Panc1 (cell line): Measurements from ENCODE around the gene TADA2B. TPM values are rescaled to one million over a fixed set of nuclear protein-coding genes. Genes with fewer than 3 reads are reported as not detected.

Experiments
- ATAC-seq: fragments of 200-7000 bp; cut with Tn5 transposase; 2 replicates; pipeline ENCODE4 v1.9.1; 2020; ENCODE audit warnings: mild to moderate bottlenecking, moderate library complexity
- BruUV-seq: library from RNA; stranded (reverse); fragments of 400-500 nt; replicated peaks from 2 replicates; lab custom pipeline; 2021; lab: Mats Ljungman, UMichigan
- CTCF ChIA-PET: fragments of 300-600 bp; sonication (Branson Sonifier 250); formaldehyde crosslinking; loops from one replicate; lab custom pipeline; 2022; ENCODE audit warnings: antibody characterized with exemption; lab: Charles Lee
- POLR2A ChIA-PET: fragments of 300-600 bp; sonication (Branson Sonifier 250); formaldehyde crosslinking; loops from one replicate; lab custom pipeline; 2022; ENCODE audit warnings: antibody characterized with exemption; lab: Charles Lee
- DNase-seq: peaks from one replicate; pipeline ENCODE4 v3.0.0-alpha.2; 2010; ENCODE audit warnings: low read depth, low spot score
- H3K27ac ChIP-seq: 2 replicates; pipeline ENCODE4 v1.5.1; 2011; ENCODE audit warnings: mild to moderate bottlenecking, low read length, inconsistent platforms
- H3K27me3 ChIP-seq: fragments of 200-500 bp; sonication (Bioruptor generic); 2 replicates; pipeline ENCODE4 v1.6.0; 2014; ENCODE audit warnings: low read length, inconsistent platforms; ENCODE audit not compliant: control insufficient read depth, insufficient read depth
- H3K36me3 ChIP-seq: fragments of 200-500 bp; sonication (Bioruptor generic); 2 replicates; pipeline ENCODE4 v1.5.1; 2014; ENCODE audit warnings: inconsistent platforms, mild to moderate bottlenecking, low read length, moderate library complexity; ENCODE audit not compliant: control insufficient read depth, insufficient read depth
- H3K4me1 ChIP-seq: 2 replicates; pipeline ENCODE4 v1.5.1; 2011; ENCODE audit warnings: inconsistent platforms, mild to moderate bottlenecking, low read length, moderate library complexity; ENCODE audit not compliant: control insufficient read depth, insufficient read depth
- H3K4me3 ChIP-seq, 2 experiments: 2 replicates each; pipeline ENCODE4 v1.5.1; 2011 to 2012; ENCODE audit warnings: low read depth in 2 of 2, low read length in 2 of 2, mild to moderate bottlenecking in 2 of 2, inconsistent platforms in 1 of 2, moderate library complexity in 1 of 2
- H3K9me3 ChIP-seq: fragments of 200-500 bp; sonication (Bioruptor generic); 2 replicates; pipeline ENCODE4 v1.5.1; 2014; ENCODE audit warnings: low read depth, mild to moderate bottlenecking, inconsistent platforms, low read length, moderate library complexity; ENCODE audit not compliant: control insufficient read depth, insufficient read depth
- CTCF ChIP-seq: fragments of 450-650 bp; IDR thresholded peaks from 2 replicates; pipeline ENCODE4 v1.5.1; 2017; ENCODE audit warnings: mild to moderate bottlenecking
- POLR2AphosphoS5 ChIP-seq: IDR thresholded peaks from 2 replicates; pipeline ENCODE4 v1.6.1; 2012; ENCODE audit warnings: mild to moderate bottlenecking, low read depth, low read length, moderate library complexity
- SIN3A ChIP-seq: IDR thresholded peaks from 2 replicates; pipeline ENCODE4 v1.6.1; 2012; ENCODE audit warnings: low read depth, mild to moderate bottlenecking, low read length, moderate library complexity, borderline replicate concordance; ENCODE audit not compliant: insufficient read depth
- TCF7L2 ChIP-seq: IDR thresholded peaks from 2 replicates; pipeline ENCODE4 v1.6.1; 2011; ENCODE audit warnings: mild to moderate bottlenecking, low read depth, low read length, inconsistent platforms
- in situ Hi-C: cut with HindIII; loops from 2 replicates; pipeline ENCODE4 v1.10.0; 2016; ENCODE audit warnings: low sequenced_read_pairs, low pct_unique_long_range_greater_than_20kb
- intact Hi-C: fragments of 100-400 bp; cut with micrococcal nuclease; formaldehyde crosslinking; loops from one replicate; pipeline ENCODE4 v1.10.0; 2022; ENCODE audit not compliant: unreplicated experiment
- total RNA-seq: library from RNA; stranded (reverse); gene quantifications from one replicate; pipeline ENCODE4 v1.2.1, GENCODE V29; 2021; ENCODE audit not compliant: unreplicated experiment
- TF ChIP-seq, protein P1 (sequence below), 2 experiments: IDR thresholded peaks; 2 replicates each; pipeline ENCODE4 v1.6.1; 2011 to 2012; ENCODE audit warnings: low read depth in 2 of 2, control low read depth in 1 of 2, low read length in 1 of 2, mild to moderate bottlenecking in 1 of 2, moderate library complexity in 1 of 2; ENCODE audit not compliant: insufficient read depth in 1 of 2

The TADA2B gene
- total RNA-seq, 1 experiment from 2014 or later: 17.6 TPM

DNA sequence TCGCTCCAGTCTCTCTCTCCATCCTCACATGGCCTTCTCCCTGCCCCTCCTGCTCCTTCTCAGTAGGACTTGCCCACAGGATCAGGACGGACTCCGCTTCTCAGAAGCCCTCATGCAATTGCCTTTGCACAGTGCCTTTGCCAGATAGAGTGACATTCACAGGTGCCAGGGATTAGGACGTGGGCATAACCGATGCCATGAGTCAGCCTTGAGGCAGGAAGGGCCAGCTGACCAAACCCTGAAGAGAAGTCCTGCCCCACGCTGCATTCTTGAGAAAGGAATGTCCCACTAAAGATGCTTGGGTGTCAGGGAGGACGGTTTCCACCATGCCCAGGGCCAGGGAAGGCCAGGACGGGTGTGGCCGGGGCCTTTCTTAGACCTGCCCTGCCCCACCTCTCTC is 31.3 kb downstream of the TADA2B start:
- in situ Hi-C loops: no loop called here
- CTCF ChIA-PET: interaction anchor here (0.6 kb wide), 1 partner anchor 189 kb away, joined by 3 read pairs; no protein-coding TSS in a partner anchor

GRCh38 chr4:7075962-7076695 is 33.0 kb downstream of the TADA2B start:
- Histone ChIP-seq H3K4me1 (no peaks in the 10 kb centered on the region), H3K27ac (no peak overlapping the region), H3K4me3 (no peak overlapping the region), H3K9me3 (no peaks in the 10 kb centered on the region), H3K27me3 (no peaks in the 10 kb centered on the region), H3K36me3 (no peaks in the 10 kb centered on the region)
- intact Hi-C loops: no loop called here
- BruUV-seq: no TSS peak
- TF ChIP-seq SIN3A (no peak), POLR2AphosphoS5 (no peak), TCF7L2 (no peak), CTCF (no peak)
- TF ChIP-seq, protein P1, sequence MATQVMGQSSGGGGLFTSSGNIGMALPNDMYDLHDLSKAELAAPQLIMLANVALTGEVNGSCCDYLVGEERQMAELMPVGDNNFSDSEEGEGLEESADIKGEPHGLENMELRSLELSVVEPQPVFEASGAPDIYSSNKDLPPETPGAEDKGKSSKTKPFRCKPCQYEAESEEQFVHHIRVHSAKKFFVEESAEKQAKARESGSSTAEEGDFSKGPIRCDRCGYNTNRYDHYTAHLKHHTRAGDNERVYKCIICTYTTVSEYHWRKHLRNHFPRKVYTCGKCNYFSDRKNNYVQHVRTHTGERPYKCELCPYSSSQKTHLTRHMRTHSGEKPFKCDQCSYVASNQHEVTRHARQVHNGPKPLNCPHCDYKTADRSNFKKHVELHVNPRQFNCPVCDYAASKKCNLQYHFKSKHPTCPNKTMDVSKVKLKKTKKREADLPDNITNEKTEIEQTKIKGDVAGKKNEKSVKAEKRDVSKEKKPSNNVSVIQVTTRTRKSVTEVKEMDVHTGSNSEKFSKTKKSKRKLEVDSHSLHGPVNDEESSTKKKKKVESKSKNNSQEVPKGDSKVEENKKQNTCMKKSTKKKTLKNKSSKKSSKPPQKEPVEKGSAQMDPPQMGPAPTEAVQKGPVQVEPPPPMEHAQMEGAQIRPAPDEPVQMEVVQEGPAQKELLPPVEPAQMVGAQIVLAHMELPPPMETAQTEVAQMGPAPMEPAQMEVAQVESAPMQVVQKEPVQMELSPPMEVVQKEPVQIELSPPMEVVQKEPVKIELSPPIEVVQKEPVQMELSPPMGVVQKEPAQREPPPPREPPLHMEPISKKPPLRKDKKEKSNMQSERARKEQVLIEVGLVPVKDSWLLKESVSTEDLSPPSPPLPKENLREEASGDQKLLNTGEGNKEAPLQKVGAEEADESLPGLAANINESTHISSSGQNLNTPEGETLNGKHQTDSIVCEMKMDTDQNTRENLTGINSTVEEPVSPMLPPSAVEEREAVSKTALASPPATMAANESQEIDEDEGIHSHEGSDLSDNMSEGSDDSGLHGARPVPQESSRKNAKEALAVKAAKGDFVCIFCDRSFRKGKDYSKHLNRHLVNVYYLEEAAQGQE (IDR thresholded peaks at IDR 0.05; ENCODE audit: insufficient read depth in 1 of 2, low read depth in 2 of 2, low read length in 1 of 2): no peak
- in situ Hi-C loops: no loop called here
- POLR2A ChIA-PET: no interaction called here
- DNase-seq: no peak
- CTCF ChIA-PET: no interaction called here
- ATAC-seq: no peak

More for the DNA sequence above, 31.3 kb downstream of the TADA2B start:
- Histone ChIP-seq H3K9me3 (no peaks in the 10 kb centered on the region), H3K36me3 (no peaks in the 10 kb centered on the region), H3K27ac (no peak overlapping the region), H3K27me3 (no peaks in the 10 kb centered on the region), H3K4me1 (no peaks in the 10 kb centered on the region), H3K4me3 (no peak overlapping the region)
- no peak for TF ChIP-seq TCF7L2
- TF ChIP-seq CTCF: no peak
- no peak for TF ChIP-seq SIN3A
- TF ChIP-seq, protein P1 (IDR thresholded peaks at IDR 0.05; ENCODE audit: insufficient read depth in 1 of 2, low read depth in 2 of 2, low read length in 1 of 2): no peak
- no peak for TF ChIP-seq POLR2AphosphoS5
- ATAC-seq (no peak), DNase-seq (no peak)
- POLR2A ChIA-PET: no interaction called here
- BruUV-seq: no TSS peak
- intact Hi-C loops: no loop called here
